ENCODE results near the gene SPATS2. TPM values are rescaled to one million over a fixed set of nuclear protein-coding genes. Genes with fewer than 3 reads are reported as not detected.

The SPATS2 gene
- total and polyA plus RNA-seq, 2 donors (not counting 1 experiment from before 2014, with no cell fraction given): 11.3 to 21.5 TPM

DNA sequence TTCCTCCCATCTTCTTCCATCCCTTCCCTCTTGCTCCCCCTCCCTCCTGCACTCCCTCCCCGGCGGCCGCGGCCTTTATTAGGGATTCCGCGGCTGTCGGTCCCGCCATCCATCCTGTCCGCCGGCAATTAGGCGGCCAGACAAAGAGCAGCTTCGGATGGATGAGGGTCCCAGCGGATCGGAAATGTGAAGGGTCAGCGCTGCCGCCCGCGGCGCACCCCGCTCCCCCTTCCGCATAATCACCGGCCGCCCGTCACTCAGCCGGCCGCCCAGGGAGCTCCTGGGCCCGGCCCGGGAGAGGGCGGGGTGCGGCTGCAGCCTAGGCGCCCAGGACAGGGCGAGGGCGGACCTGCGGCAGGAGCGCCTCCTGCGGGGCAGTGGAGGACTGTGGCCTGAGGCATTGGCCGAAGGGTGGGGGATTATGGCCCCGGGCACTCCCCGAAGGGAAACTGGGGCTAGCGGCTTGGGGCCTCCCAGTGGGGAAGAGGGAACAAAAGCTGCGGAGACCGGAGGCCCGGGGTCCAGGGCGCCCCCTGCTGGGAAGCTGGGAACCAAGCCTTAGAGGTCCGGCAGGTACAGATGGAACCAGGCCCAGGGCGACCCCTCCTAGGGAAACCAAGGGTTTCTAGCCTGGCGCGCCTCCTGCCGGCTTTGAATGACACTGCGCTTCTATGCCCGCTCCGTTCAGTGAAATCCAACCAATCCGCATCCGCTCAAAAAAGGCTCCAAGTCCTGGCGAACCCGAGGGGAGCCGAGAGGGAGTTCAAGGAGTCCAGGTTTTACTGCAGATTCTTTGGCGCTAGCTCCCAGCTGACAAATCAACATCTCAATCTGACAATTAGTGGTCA is 25.0 kb upstream of the SPATS2 start:
- Histone ChIP-seq H2AFZ (ENCODE audit: insufficient read depth, low read depth, low read length, poor library complexity, severe bottlenecking) (peak overlapping the region; percentile 58), H3K9ac (ENCODE audit: low read length) (peak overlapping the region; percentile 42), H3K79me2 (ENCODE audit: control insufficient read depth, insufficient read depth, low read length) (no peaks in the 10 kb centered on the region), H4K20me1 (ENCODE audit: control insufficient read depth, insufficient read depth, low read length, poor library complexity, severe bottlenecking) (peaks cover 22% of the 10 kb centered on the region), H3K4me2 (replicated peaks; ENCODE audit: low read depth, low read length, poor library complexity, severe bottlenecking) (peak overlapping the region; percentile 89), H3K36me3 (replicated peaks in 1 of 2; ENCODE audit: control extremely low read depth in 1 of 2, control insufficient read depth in 1 of 2, extremely low read depth in 1 of 2, insufficient read depth in 2 of 2, low read length in 1 of 2) (no peaks in the 10 kb centered on the region), H3K4me3 (ENCODE audit: control extremely low read depth in 1 of 5, extremely low read depth in 1 of 5, insufficient read depth in 1 of 5, low read depth in 2 of 5, low read length in 4 of 5) (peak overlapping the region in 4 of 5 experiments; percentile 29 to 51 (median 44)), H3K4me1 (ENCODE audit: control insufficient read depth in 2 of 2, insufficient read depth in 2 of 2, low read length in 2 of 2) (peaks cover 60 to 65% of the 10 kb centered on the region in 2 donors), H3K27ac (ENCODE audit: low read length in 2 of 2) (no peak overlapping the region), H3K9me3 (ENCODE audit: control extremely low read depth in 1 of 3, control insufficient read depth in 2 of 3, insufficient read depth in 1 of 3, low read length in 2 of 3) (peaks cover 0 to 26% (median 0%) of the 10 kb centered on the region in 3 donors), H3K27me3 (replicated peaks in 1 of 4; ENCODE audit: control extremely low read depth in 1 of 4, control insufficient read depth in 3 of 4, insufficient read depth in 4 of 4, low read length in 3 of 4) (peaks cover 0 to 89% (median 47%) of the 10 kb centered on the region in 4 experiments)
- TF ChIP-seq, protein P1, sequence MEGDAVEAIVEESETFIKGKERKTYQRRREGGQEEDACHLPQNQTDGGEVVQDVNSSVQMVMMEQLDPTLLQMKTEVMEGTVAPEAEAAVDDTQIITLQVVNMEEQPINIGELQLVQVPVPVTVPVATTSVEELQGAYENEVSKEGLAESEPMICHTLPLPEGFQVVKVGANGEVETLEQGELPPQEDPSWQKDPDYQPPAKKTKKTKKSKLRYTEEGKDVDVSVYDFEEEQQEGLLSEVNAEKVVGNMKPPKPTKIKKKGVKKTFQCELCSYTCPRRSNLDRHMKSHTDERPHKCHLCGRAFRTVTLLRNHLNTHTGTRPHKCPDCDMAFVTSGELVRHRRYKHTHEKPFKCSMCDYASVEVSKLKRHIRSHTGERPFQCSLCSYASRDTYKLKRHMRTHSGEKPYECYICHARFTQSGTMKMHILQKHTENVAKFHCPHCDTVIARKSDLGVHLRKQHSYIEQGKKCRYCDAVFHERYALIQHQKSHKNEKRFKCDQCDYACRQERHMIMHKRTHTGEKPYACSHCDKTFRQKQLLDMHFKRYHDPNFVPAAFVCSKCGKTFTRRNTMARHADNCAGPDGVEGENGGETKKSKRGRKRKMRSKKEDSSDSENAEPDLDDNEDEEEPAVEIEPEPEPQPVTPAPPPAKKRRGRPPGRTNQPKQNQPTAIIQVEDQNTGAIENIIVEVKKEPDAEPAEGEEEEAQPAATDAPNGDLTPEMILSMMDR (IDR thresholded peaks at IDR 0.05): peak; percentile 96
- peak; percentile 40 for TF ChIP-seq EZH2 (IDR thresholded peaks at IDR 0.05; ENCODE audit: borderline replicate concordance, insufficient read depth, low read depth, low read length, poor library complexity, severe bottlenecking)
- POLR2A ChIA-PET: interaction anchor here (0.6 to 0.7 kb wide), 3 partner anchors 9 to 237 kb away, joined by 3 to 6 read pairs (median 3); no protein-coding TSS in a partner anchor
- CTCF ChIA-PET: interaction anchor here (0.7 to 4.0 kb wide), 24 partner anchors 8 to 257 kb away, joined by 3 to 74 read pairs (median 4); partner anchors contain the start of genes PRPH, SPATS2 and TROAP
- H3K4me1 Mint-ChIP-seq: peaks cover 58% of the 10 kb centered on the region
- DNase-seq: peak; percentile 83
- H3K4me3 Mint-ChIP-seq: peak overlapping the region; percentile 86
- H3K27me3 Mint-ChIP-seq: peaks cover 53% of the 10 kb centered on the region
- ATAC-seq (ENCODE audit: low read depth): peak; percentile 69
- no peak overlapping the region for H3K27ac Mint-ChIP-seq
- no peaks in the 10 kb centered on the region for H3K9me3 Mint-ChIP-seq (ENCODE audit: insufficient read depth)
- intact Hi-C loops (cut with micrococcal nuclease): loop anchor here (1.0 to 10.0 kb wide), 3 partner anchors 54 to 503 kb away; partner anchors contain the start of genes BCDIN3D and DHH
- WGBS (ENCODE audit: insufficient coverage): 1% methylated on average over 56 of the region's 58 CpGs
